Stimulated activated naive B cell treated with anti-CD40 and anti-IgM and Interleukin-4, amounts not matched to agents 10 μg/mL and 1 μg/mL and 100 μg/mL, for 72 hours (primary cell): Measurements from ENCODE around the gene ADA.

Source experiments
- ATAC-seq, 2 donors: fragments of 150-1000 bp; cut with Tn5 transposase; replicated peaks; 2 replicates each; pipeline ENCODE4 v1.10.0; 2021; ENCODE audit warnings: moderate library complexity in 1 of 2
- DNase-seq: peaks from one replicate; pipeline ENCODE4 v3.0.0; 2021
- H3K27ac Mint-ChIP-seq: one replicate; pipeline ENCODE4 v1.8.0; 2022; ENCODE audit warnings: mild to moderate bottlenecking, mixed read lengths
- H3K27me3 Mint-ChIP-seq, 2 donors: one replicate each; pipeline ENCODE4 v1.8.0; 2022; ENCODE audit warnings: mixed read lengths in 2 of 2
- H3K36me3 Mint-ChIP-seq, 2 donors: one replicate each; pipeline ENCODE4 v1.8.0; 2022; ENCODE audit warnings: mixed read lengths in 2 of 2, mild to moderate bottlenecking in 1 of 2
- H3K4me1 Mint-ChIP-seq, 2 donors: one replicate each; pipeline ENCODE4 v1.8.0; 2022; ENCODE audit warnings: mixed read lengths in 2 of 2, mild to moderate bottlenecking in 1 of 2
- H3K4me3 Mint-ChIP-seq, 2 donors: one replicate each; pipeline ENCODE4 v1.8.0; 2022; ENCODE audit warnings: mild to moderate bottlenecking in 2 of 2, mixed read lengths in 2 of 2, moderate library complexity in 1 of 2
- H3K9me3 Mint-ChIP-seq, 2 donors: one replicate each; pipeline ENCODE4 v1.8.0; 2022; ENCODE audit warnings: mixed read lengths in 2 of 2, mild to moderate bottlenecking in 1 of 2

Gene ADA

DNA sequence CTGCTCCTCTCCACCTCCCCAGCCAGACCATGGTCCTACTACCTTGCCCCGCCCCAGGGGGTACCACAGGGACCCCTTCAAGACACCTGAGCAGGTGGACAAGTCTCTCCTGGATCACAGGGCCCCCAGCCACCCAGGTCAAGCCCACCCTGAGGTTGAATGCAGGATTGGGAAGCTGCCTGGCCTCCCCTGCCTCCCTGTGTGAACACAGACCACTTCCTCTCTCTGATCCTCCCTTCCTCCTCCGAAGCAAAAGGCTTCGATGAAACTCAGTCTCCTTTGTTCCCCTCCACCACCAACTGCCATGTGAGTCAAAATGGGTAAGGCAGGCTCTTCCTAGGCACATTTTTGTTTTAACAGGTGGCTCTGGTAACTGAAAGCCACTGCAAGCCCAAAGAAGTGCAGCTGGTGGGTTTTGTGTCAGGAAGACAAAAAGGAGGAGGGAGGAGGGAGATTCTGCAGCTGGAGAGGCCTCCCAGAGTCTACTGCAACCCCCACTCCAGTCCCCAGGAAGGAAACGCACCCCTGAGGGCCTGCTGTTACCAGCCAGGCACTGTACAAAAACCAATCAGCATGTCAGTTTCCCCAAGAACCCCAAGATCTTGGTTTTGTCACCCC, 5.4 kb downstream of the ADA start:
- peaks cover 58 to 96% of the 10 kb centered on the region in 2 donors for H3K4me1 Mint-ChIP-seq
- H3K9me3 Mint-ChIP-seq: no peaks in the 10 kb centered on the region
- peak overlapping the region; percentile 78 to 80 for H3K4me3 Mint-ChIP-seq
- peak overlapping the region; percentile 93 for H3K27ac Mint-ChIP-seq
- DNase-seq (no peak), ATAC-seq (peak; percentile 36 to 40)
- no peaks in the 10 kb centered on the region for H3K27me3 Mint-ChIP-seq
- H3K36me3 Mint-ChIP-seq: peaks cover 9 to 14% of the 10 kb centered on the region in 2 donors

DNA sequence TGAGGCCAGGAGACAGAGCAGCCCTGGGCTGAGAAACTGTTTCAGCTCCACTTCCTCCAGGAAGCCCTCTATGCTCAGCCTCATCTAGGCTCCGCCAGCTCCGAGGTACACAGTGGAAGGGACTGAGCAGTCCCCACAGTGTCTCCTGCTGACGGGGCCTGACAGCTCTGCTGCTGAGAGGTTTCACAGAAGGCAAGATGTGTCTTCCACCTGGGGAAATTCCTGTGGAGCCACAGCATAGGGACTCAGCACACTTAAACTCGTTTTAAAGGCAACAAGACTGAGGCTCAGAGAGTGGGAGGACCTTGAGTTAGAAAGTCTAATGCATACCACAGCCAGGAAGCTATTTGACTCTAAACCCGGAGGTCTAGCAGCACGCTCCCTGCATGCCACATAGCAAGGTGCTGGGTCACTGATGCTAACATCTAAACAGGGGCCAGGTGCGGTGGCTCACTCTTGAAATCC, 6.8 kb downstream of the ADA start:
- Mint-ChIP-seq H3K9me3 (no peaks in the 10 kb centered on the region), H3K4me3 (peak overlapping the region; percentile 22 to 34), H3K36me3 (peaks cover 15 to 18% of the 10 kb centered on the region in 2 donors), H3K27ac (peak overlapping the region; percentile 63), H3K4me1 (peaks cover 55 to 90% of the 10 kb centered on the region in 2 donors), H3K27me3 (no peaks in the 10 kb centered on the region)
- peak; percentile 33 to 49 for ATAC-seq
- DNase-seq: no peak

DNA sequence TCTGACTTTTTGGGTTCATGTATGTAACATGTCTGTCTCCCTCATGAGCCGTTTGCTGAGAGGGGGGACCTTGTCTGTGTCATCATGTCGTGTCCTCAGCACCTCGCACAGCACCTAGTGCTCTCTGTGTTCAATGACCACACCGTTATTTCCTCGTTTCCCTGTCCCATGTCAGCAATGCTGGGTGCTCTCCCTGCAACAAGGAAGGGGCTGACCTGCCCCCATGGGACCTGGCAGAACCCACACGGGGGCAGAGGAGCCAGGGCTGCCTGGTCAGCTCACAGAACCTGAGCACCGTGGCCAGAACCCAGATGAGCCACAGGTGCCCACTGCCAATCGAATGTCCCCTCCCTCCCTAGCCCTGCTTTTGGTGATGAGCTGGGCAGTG, 7.3 kb downstream of the ADA start:
- H3K27ac Mint-ChIP-seq: no peak overlapping the region
- H3K27me3 Mint-ChIP-seq: no peaks in the 10 kb centered on the region
- no peak overlapping the region for H3K4me3 Mint-ChIP-seq
- peaks cover 16 to 21% of the 10 kb centered on the region in 2 donors for H3K36me3 Mint-ChIP-seq
- peaks cover 54 to 89% of the 10 kb centered on the region in 2 donors for H3K4me1 Mint-ChIP-seq
- no peak for DNase-seq
- ATAC-seq: no peak
- H3K9me3 Mint-ChIP-seq: no peaks in the 10 kb centered on the region

DNA sequence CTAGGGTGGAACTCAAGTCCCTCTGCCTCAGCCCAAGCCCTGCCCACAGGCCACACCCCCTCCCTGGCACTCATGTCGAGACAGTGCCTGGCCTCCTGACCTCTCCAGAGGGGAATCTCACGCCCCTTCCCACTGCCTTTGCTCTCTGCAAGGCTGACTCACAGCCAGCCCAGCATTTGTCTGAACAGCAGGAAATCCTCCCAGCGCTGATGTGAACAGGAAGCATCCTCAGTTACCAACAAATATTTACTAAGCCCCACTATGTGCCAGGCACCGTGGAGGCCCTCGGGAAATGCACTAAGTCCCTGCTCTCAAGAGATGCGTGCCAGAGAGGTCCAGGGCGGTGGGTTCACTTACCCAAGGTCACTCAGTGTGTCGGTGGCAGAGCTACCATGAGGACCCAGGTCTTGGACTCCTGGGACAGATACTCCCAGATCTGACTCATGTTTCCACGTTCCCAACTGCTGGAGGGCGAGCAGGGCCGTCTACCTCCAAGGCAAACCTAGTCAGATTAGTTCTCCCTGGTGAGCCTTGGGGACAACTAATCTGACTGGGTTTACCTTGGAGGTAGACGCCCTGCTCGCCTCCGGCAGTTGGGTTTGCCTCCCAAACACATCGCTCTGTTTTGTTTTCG, 7.8 kb downstream of the ADA start:
- no peak overlapping the region for H3K4me3 Mint-ChIP-seq
- peaks cover 52 to 84% of the 10 kb centered on the region in 2 donors for H3K4me1 Mint-ChIP-seq
- no peak for DNase-seq
- H3K9me3 Mint-ChIP-seq: no peaks in the 10 kb centered on the region
- peaks cover 20 to 26% of the 10 kb centered on the region in 2 donors for H3K36me3 Mint-ChIP-seq
- no peaks in the 10 kb centered on the region for H3K27me3 Mint-ChIP-seq
- no peak for ATAC-seq
- H3K27ac Mint-ChIP-seq: no peak overlapping the region

DNA sequence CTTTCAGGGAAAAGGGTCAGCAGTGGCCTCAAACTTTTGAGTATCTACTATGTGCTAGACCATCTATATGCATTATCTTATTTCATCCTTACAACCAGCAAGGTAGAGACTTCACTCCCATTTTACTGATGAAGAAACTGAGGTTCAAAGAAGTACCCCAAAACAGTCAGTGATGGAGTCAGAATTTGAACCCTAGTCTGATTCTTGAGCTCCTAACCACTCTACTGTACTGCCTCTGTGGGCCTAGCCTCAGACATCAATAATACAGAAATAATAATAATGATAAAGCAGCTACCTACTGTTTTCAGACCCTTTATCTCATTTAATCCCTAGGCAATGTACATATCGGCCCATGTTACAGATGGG, 8.4 kb downstream of the ADA start:
- Mint-ChIP-seq H3K27me3 (no peaks in the 10 kb centered on the region), H3K9me3 (no peaks in the 10 kb centered on the region), H3K4me3 (peak overlapping the region in 1 of 2 donors; percentile 31), H3K36me3 (peaks cover 20 to 29% of the 10 kb centered on the region in 2 donors), H3K27ac (no peak overlapping the region), H3K4me1 (peaks cover 51 to 78% of the 10 kb centered on the region in 2 donors)
- no peak for DNase-seq
- ATAC-seq: no peak

DNA sequence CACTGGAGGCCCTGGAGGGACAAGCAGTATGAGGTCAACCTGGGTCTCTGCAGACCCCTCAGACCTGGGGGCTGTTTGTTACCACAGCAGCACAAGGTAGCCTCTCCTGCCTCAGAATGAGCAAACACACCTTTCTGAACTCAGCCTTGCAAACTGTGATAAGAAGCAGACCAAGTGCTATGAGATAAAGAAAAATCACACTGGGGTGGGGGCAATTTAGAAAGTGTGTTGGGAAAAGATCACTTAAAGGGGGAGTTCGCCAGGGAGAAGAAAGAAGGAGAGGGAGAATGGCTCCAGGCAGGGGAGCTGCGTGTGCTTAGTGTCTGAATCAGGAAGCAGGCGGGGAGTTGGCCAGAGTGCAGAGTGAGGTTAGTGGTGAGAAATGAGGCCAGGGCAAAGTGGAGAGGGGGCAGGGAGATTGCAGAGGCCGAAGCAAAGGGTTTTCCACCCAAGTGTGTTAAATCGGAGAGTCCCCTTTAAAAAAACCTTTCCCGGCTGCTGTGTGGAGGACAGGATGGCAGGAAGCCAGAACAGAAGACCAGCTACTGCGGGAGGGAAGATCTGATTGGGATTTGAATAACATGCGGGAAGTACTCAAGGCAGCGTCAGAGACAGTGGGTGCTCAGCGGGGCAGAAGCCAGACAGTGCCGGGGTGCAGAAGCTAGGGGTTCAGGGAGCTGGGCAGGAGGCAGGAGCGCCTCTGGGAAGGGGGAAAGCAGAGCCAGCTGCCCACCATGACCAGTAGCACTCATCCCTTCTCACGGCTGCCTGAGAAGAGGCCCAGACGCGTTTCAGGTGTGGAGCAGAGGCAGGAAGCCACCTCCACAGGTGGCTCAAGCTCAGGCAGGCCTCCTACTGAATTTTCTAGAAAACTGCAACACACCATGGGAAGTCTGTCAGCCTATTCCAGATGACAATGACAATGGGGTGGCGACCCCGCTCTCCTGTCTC, 9.0 kb downstream of the ADA start:
- H3K36me3 Mint-ChIP-seq: peaks cover 20 to 29% of the 10 kb centered on the region in 2 donors
- ATAC-seq: peak in 1 of 2 donors; percentile 31
- no peaks in the 10 kb centered on the region for H3K27me3 Mint-ChIP-seq
- peak overlapping the region; percentile 59 for H3K27ac Mint-ChIP-seq
- peak overlapping the region; percentile 2 to 31 for H3K4me3 Mint-ChIP-seq
- no peak for DNase-seq
- H3K4me1 Mint-ChIP-seq: peaks cover 50 to 72% of the 10 kb centered on the region in 2 donors
- H3K9me3 Mint-ChIP-seq: no peaks in the 10 kb centered on the region

DNA sequence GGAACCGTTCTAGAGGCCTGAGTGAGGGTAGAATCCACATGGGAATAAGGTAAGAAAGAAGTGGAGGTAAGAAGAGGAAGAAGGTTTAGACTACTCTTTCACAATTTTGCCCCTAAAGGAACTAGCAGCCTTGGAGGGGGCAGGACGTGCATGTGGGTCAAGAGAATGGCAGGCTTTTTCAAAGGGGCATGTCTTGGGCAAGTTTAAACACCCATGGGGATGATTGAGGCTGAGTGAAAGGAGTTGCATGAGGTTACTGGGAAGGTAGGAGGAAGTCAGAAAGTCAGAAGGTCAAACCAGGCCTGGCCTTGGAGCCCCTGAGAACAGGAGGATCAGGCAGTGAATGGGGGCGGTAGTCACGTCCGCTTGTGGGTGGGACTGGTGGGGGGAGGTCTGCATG, 10.2 kb downstream of the ADA start:
- peak overlapping the region; percentile 2 to 36 for H3K4me3 Mint-ChIP-seq
- peaks cover 43 to 60% of the 10 kb centered on the region in 2 donors for H3K4me1 Mint-ChIP-seq
- H3K27ac Mint-ChIP-seq: peak overlapping the region; percentile 89
- no peaks in the 10 kb centered on the region for H3K27me3 Mint-ChIP-seq
- peaks cover 15 to 24% of the 10 kb centered on the region in 2 donors for H3K36me3 Mint-ChIP-seq
- DNase-seq: no peak
- ATAC-seq: peak; percentile 21 to 33
- H3K9me3 Mint-ChIP-seq: no peaks in the 10 kb centered on the region

DNA sequence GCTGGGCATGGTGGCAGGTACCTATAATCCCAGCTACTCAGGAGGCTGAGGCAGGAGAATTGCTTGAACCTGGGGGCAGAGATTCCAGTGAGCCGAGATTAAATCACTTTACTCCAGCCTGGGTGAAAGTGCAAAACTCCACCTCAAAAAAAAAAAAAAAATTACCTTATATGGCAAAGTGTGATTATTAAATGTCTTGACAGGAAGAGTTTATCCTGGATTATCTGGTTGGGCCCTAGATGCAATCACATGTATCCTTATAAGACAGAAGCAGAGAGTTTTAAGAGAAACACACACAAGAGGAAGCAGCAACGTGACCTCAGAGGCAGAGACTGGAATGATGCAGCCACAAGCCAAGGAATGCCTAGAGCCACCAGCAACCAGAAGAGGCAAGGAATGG, 11.0 kb downstream of the ADA start:
- peaks cover 18 to 28% of the 10 kb centered on the region in 2 donors for H3K36me3 Mint-ChIP-seq
- DNase-seq (no peak), ATAC-seq (no peak)
- peaks cover 38 to 52% of the 10 kb centered on the region in 2 donors for H3K4me1 Mint-ChIP-seq
- H3K9me3 Mint-ChIP-seq: no peaks in the 10 kb centered on the region
- no peak overlapping the region for H3K27ac Mint-ChIP-seq
- no peak overlapping the region for H3K4me3 Mint-ChIP-seq
- no peaks in the 10 kb centered on the region for H3K27me3 Mint-ChIP-seq

DNA sequence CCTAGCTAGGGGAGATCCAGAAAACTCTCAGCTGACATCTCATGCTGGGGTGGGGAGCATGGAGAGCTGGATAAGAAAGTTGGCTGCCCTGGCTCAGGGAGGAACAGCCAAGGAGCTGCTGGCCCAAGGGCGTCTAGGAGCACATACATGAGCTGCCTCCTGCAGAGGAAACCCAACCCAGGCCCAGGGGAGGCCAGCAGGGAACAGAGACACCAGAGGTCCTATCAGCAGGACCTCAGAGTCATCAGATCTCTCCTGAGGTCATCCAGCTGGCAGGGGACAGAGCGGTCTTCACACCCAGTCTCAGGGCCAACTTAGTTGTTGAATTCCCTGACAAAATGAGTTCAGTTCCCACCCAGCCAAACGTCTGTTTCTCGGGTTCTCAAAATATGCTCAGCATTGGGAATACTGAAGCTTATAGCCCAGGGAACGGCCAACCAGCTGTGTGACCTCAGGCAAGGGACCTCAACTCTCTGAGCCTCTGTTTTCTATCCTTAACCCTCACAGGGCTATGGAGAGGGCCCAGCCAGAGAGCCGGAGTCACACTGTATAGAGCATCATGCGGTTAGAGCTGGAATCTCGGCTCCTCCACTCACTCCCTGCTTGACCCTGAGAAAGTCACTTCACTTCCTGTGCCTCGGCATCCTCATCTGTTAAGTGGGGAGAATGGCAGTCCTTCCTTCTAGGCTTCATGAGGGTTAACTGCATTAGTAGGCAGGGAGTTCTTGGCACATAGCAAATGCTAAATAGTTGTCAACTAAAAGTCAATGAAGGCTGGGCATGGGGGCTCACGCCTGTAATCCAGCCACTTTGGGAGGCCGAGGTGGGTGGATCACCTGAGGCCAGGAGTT, 13.8 kb downstream of the ADA start:
- Mint-ChIP-seq H3K4me1 (peaks cover 27 to 38% of the 10 kb centered on the region in 2 donors), H3K4me3 (no peak overlapping the region), H3K36me3 (peaks cover 33 to 52% of the 10 kb centered on the region in 2 donors), H3K9me3 (no peaks in the 10 kb centered on the region), H3K27ac (no peak overlapping the region), H3K27me3 (no peaks in the 10 kb centered on the region)
- no peak for DNase-seq
- ATAC-seq: no peak

DNA sequence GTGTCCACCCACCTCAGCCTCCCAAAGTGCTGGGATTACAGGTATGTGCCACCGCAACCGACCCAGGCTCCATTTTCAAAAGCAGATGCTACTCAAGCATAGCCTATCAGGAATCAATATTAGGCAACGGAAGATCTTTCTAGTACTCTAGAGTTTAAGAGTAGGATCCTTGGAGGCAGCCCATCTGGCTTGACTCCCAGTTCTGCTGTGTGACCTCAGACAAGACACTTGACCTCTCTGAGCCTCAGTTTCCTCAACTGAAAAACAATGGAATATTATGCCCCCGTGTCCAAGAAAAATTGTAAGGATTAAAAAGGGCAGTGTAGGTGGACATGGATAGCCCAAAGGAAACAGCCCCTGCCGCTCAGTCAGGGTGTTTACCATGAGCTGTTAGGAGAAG, 14.5 kb downstream of the ADA start:
- Mint-ChIP-seq H3K27me3 (no peaks in the 10 kb centered on the region), H3K9me3 (no peaks in the 10 kb centered on the region), H3K4me1 (peaks cover 26 to 38% of the 10 kb centered on the region in 2 donors), H3K36me3 (peaks cover 36 to 55% of the 10 kb centered on the region in 2 donors), H3K4me3 (no peak overlapping the region), H3K27ac (no peak overlapping the region)
- no peak for ATAC-seq
- DNase-seq: no peak

DNA sequence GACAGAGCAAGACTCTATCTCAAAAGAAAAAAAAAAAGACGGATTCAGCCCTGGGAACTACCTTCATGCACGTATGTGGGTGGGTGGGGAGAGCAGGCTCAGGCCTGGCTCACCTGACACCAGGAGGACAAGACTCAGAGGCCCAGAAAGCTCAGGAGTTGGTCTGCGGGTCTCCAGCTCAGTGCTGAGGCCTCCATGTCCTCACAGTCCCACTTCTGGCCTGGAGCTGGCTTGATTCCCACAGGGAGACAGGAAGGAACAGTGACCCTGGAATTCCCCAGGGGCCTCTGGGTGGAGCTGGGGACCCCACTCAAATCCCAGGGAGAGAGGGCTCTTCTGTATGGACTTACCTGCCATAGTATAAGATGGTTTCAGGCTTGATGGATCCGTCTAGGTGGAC, 15.6 kb downstream of the ADA start:
- peaks cover 36 to 55% of the 10 kb centered on the region in 2 donors for H3K36me3 Mint-ChIP-seq
- no peaks in the 10 kb centered on the region for H3K27me3 Mint-ChIP-seq
- ATAC-seq (no peak), DNase-seq (no peak)
- no peaks in the 10 kb centered on the region for H3K9me3 Mint-ChIP-seq
- H3K27ac Mint-ChIP-seq: no peak overlapping the region
- H3K4me1 Mint-ChIP-seq: peaks cover 22 to 32% of the 10 kb centered on the region in 2 donors
- H3K4me3 Mint-ChIP-seq: no peak overlapping the region

DNA sequence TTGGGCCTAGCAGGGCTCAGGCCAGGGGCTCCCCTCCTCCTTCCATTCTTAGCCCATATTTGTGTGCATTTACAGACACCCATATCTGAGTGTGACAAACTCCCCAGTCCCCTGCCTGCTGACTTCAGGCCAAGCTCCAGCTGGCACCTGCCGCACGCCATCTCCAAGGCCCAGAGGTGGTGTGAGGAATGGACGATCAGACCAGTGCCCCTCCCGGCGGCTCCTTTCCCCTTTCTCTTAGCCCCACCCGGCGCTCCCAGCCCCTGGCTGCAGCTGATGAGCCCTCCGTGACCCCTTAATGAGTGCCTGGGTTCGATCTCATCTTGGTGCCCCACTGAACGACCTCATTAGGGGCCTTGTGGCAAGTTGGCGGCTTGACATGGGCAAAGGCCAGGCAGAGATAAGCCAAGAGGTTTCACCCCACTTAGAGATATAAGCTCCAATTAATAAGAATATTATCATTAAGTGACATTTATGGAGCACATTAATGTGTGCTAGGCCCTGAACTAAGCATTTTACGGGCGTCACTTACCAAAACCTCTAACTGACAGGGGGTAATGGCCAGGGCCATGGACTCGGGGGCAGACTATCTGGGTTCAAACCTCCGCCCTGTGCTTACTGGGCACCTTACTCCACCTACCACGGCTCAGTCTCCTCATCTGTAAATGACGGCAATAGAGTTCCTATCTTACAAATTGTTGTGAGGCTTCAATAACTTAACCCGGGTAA, 17.5 kb downstream of the ADA start:
- Mint-ChIP-seq H3K36me3 (peaks cover 33 to 47% of the 10 kb centered on the region in 2 donors), H3K4me3 (no peak overlapping the region), H3K27me3 (no peaks in the 10 kb centered on the region), H3K27ac (no peak overlapping the region), H3K9me3 (no peaks in the 10 kb centered on the region), H3K4me1 (peaks cover 16 to 24% of the 10 kb centered on the region in 2 donors)
- DNase-seq (no peak), ATAC-seq (no peak)

DNA sequence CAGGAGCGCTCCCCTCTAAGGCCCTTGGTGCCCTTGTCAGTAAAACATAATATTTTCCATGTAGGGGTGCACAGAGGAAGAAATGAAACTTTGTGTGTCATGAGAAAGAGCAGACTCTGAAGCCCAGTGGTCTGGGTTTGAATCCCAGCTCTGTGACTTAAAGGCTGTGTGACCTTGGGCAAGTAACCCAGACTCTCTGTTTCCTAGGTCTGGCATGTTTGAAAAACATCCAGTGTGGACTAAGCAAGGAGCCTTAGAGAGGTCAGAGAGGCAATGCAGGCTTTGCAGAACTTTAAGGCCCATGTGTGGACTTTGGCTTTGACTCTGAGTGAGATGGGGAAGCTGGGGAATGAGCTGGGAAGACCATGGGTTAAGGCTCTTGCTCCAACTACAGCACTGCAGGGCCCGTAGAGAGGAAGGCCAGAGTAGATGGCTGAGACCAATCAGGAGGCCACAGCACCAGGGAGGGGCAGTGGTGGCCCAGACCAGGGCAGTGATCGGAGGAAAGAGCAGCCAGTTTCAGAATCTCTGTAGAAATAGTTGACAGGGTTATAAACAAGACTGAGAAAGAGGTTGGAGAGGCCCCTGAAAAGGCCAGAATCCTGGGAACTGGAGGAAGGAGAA, 18.2 kb downstream of the ADA start:
- Mint-ChIP-seq H3K4me3 (no peak overlapping the region), H3K27me3 (no peaks in the 10 kb centered on the region), H3K36me3 (peaks cover 31 to 45% of the 10 kb centered on the region in 2 donors), H3K27ac (no peak overlapping the region), H3K4me1 (peaks cover 16 to 24% of the 10 kb centered on the region in 2 donors), H3K9me3 (no peaks in the 10 kb centered on the region)
- ATAC-seq: no peak
- no peak for DNase-seq
